DND-41 (cell line): Measurements from ENCODE around the gene SULF2.

Experiments
- ATAC-seq: fragments of 200-7000 bp; cut with Tn5 transposase; 3 replicates; pipeline ENCODE4 v1.9.1; 2021; ENCODE audit warnings: low read depth; ENCODE audit not compliant: insufficient read depth
- DNase-seq: peaks from one replicate; pipeline ENCODE4 v3.0.0-alpha.2; 2020
- H2AFZ ChIP-seq: 2 replicates; pipeline ENCODE4 v1.6.0; 2012; ENCODE audit warnings: low read depth, low read length
- H3K27ac ChIP-seq: 2 replicates; pipeline ENCODE4 v1.5.1; 2012; ENCODE audit warnings: low read length, inconsistent platforms
- H3K27me3 ChIP-seq: fragments of 200-600 bp; sonication (generic); 2 replicates; pipeline ENCODE4 v1.6.0; 2012; ENCODE audit warnings: low read length, mild to moderate bottlenecking, inconsistent platforms; ENCODE audit not compliant: insufficient read depth, poor library complexity
- H3K36me3 ChIP-seq: 2 replicates; pipeline ENCODE4 v1.5.1; 2012; ENCODE audit warnings: low read length, inconsistent platforms; ENCODE audit not compliant: insufficient read depth
- H3K4me1 ChIP-seq: 2 replicates; pipeline ENCODE4 v1.5.1; 2012; ENCODE audit warnings: mild to moderate bottlenecking, low read length; ENCODE audit not compliant: insufficient read depth
- H3K4me2 ChIP-seq: 2 replicates; pipeline ENCODE4 v1.6.0; 2012; ENCODE audit warnings: mild to moderate bottlenecking, moderate library complexity, low read length, inconsistent platforms; ENCODE audit not compliant: insufficient read depth
- H3K4me3 ChIP-seq, 2 experiments: fragments of 200-600 bp in 1 of 2; shearing (Covaris generic) in 1 of 2; 2 replicates each; pipeline ENCODE4 v1.5.1; 2012 to 2016; ENCODE audit warnings: inconsistent platforms in 2 of 2, low read length in 2 of 2, mild to moderate bottlenecking in 2 of 2, low read depth in 1 of 2, moderate library complexity in 1 of 2
- H3K79me2 ChIP-seq: 2 replicates; pipeline ENCODE4 v1.6.0; 2012; ENCODE audit warnings: low read length, inconsistent platforms; ENCODE audit not compliant: insufficient read depth
- H3K9ac ChIP-seq: 2 replicates; pipeline ENCODE4 v1.6.0; 2012; ENCODE audit warnings: low read depth, mild to moderate bottlenecking, inconsistent platforms, low read length, moderate library complexity
- H3K9me3 ChIP-seq: 2 replicates; pipeline ENCODE4 v1.5.1; 2012; ENCODE audit warnings: low read length, moderate library complexity, mild to moderate bottlenecking, inconsistent platforms; ENCODE audit not compliant: insufficient read depth, severe bottlenecking
- H4K20me1 ChIP-seq: 2 replicates; pipeline ENCODE4 v1.6.0; 2012; ENCODE audit warnings: low read length; ENCODE audit not compliant: insufficient read depth
- EZH2 ChIP-seq: IDR thresholded peaks from 3 replicates; pipeline ENCODE4 v1.6.1; 2012; ENCODE audit warnings: borderline replicate concordance, low read depth, mild to moderate bottlenecking, moderate library complexity, low read length, inconsistent platforms; ENCODE audit not compliant: severe bottlenecking
- TF ChIP-seq, protein P1 (sequence below): IDR thresholded peaks from 2 replicates; pipeline ENCODE4 v1.5.1; 2012; ENCODE audit warnings: borderline replicate concordance, low read length, moderate library complexity, mild to moderate bottlenecking; ENCODE audit not compliant: poor library complexity, severe bottlenecking; ENCODE audit errors: extremely low read depth

The SULF2 gene

DNA sequence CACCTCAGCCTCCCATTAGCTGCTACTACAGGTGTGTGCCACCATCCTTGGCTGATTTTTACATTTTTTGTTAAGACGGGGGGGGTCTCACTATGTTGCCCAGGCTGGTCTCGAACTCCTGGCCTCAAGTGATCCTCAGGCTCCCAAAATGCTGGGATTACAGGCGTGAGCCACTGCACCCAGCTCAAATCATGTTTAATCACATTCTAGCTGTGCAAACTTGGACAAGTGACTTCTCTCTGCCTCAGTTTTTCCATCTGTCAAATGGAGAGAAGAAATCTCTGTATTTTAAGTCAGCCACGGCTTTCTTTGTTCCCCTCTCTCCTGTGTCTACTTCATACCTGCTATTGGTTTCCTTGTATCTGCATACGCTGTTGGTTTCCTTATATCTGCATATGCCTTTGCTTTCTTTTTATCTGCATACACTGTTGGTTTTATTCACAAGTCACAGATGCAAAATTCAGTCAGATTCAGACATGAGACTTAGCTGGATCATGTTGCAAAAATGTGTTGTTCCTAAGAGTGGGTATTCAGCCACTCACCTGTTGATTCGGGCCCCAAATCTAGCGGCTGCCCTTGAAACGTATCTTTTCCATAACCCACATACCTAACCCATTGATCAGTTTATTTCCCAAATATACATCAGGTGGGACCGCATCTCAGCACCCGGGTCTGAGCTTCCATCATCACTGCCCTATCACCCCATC, 30.2 kb downstream of the SULF2 start:
- Histone ChIP-seq H4K20me1 (no peaks in the 10 kb centered on the region), H3K27ac (no peak overlapping the region), H3K27me3 (no peaks in the 10 kb centered on the region), H3K4me3 (no peak overlapping the region), H3K4me1 (no peaks in the 10 kb centered on the region), H3K79me2 (no peaks in the 10 kb centered on the region), H3K9me3 (no peaks in the 10 kb centered on the region), H2AFZ (no peak overlapping the region), H3K4me2 (no peak overlapping the region), H3K36me3 (no peaks in the 10 kb centered on the region), H3K9ac (no peak overlapping the region)
- DNase-seq (no peak), ATAC-seq (no peak)
- no peak for TF ChIP-seq EZH2
- TF ChIP-seq, protein P1, sequence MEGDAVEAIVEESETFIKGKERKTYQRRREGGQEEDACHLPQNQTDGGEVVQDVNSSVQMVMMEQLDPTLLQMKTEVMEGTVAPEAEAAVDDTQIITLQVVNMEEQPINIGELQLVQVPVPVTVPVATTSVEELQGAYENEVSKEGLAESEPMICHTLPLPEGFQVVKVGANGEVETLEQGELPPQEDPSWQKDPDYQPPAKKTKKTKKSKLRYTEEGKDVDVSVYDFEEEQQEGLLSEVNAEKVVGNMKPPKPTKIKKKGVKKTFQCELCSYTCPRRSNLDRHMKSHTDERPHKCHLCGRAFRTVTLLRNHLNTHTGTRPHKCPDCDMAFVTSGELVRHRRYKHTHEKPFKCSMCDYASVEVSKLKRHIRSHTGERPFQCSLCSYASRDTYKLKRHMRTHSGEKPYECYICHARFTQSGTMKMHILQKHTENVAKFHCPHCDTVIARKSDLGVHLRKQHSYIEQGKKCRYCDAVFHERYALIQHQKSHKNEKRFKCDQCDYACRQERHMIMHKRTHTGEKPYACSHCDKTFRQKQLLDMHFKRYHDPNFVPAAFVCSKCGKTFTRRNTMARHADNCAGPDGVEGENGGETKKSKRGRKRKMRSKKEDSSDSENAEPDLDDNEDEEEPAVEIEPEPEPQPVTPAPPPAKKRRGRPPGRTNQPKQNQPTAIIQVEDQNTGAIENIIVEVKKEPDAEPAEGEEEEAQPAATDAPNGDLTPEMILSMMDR, result no peak

DNA sequence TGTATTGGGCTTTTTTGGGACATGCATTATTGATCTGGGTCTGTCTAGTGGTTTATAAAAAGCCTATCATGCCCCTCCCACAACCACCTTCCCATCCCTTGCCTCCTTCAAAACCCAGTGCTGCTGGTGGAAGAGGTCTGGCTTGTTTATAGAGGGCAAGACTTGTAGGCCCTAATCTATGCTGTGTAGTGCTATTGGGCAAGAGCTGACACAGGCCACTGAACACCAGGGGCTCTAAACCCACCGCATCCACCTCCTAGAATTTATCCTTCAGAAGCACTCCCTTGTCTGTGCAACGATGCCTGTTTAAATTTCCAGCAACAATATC, 30.9 kb downstream of the SULF2 start:
- no peak for DNase-seq
- Histone ChIP-seq H3K27me3 (no peaks in the 10 kb centered on the region), H3K27ac (no peak overlapping the region), H3K4me1 (peaks cover 7% of the 10 kb centered on the region), H3K4me3 (no peak overlapping the region), H3K4me2 (no peak overlapping the region), H2AFZ (no peak overlapping the region), H3K79me2 (no peaks in the 10 kb centered on the region), H3K9me3 (no peaks in the 10 kb centered on the region), H3K36me3 (no peaks in the 10 kb centered on the region), H4K20me1 (no peaks in the 10 kb centered on the region), H3K9ac (no peak overlapping the region)
- ATAC-seq, result no peak
- no peak for TF ChIP-seq EZH2
- TF ChIP-seq, protein P1, result no peak

DNA sequence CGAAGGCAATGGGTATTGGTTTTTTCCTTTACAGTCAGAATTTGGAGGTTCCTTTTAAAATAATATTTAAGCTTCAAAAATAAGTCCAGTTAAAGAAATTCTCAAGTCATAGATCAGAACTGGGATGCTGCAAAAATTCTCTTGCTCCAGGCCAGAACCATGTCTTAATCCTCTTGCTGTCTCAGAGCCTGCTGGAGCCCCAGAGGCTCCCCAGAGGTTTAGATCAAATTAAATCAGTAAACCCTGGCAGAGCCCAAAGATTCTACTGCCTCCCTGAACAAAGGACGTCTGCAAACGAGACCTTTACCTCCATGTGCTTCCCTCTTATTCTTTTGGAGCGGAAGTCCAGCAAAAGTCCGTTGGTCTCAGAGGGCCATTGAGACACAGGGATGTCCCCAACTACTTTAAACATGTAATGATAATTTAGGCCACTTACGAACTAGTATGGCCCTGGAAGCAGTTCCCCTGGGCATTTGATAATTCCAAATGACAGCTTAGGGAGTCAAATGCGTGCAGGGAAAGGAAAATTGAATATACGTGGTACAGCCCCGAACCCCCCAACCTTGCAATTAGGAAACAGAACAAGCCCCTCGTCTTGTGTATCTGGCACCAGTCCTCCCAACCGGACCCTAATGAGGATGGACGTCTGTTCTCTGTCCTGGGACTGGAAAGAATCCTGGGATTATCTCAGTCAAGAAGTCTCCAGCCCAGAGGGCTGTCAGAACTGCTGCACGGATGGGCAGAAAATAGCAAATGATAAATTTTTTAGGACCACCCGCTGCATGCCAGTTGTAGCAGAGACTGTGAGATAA, 31.5 kb downstream of the SULF2 start:
- no peaks in the 10 kb centered on the region for H3K79me2 ChIP-seq
- DNase-seq (no peak), ATAC-seq (no peak)
- no peak overlapping the region for H2AFZ ChIP-seq
- no peak overlapping the region for H3K4me2 ChIP-seq
- H3K36me3 ChIP-seq, result no peaks in the 10 kb centered on the region
- H3K4me3 ChIP-seq, result no peak overlapping the region
- H4K20me1 ChIP-seq, result no peaks in the 10 kb centered on the region
- no peaks in the 10 kb centered on the region for H3K27me3 ChIP-seq
- TF ChIP-seq, protein P1, result no peak
- TF ChIP-seq EZH2, result no peak
- no peak overlapping the region for H3K9ac ChIP-seq
- H3K27ac ChIP-seq, result no peak overlapping the region
- no peaks in the 10 kb centered on the region for H3K9me3 ChIP-seq
- H3K4me1 ChIP-seq, result peaks cover 13% of the 10 kb centered on the region
